Measurements from ENCODE around the gene ITGA8. TPM values are rescaled to one million over a fixed set of nuclear protein-coding genes. Genes with fewer than 3 reads are reported as not detected.

The ITGA8 gene
- total and polyA plus RNA-seq, 2 of the 13 experiments (the other 11 are each of a cell fraction or from before 2014, with no cell fraction given), result not detected

GRCh38 chr10:15472431-15473395 lies 247.0 kb downstream of the ITGA8 start:
- Histone ChIP-seq H3K9me3 (ENCODE audit: low read length) (no peaks in the 10 kb centered on the region), H3K27ac (ENCODE audit: extremely low read length, insufficient read depth, low read length) (no peak overlapping the region), H3K4me3 (replicated peaks in 1 of 3; ENCODE audit: insufficient read depth in 1 of 3, low read depth in 2 of 3, low read length in 3 of 3) (no peak overlapping the region), H3K36me3 (replicated peaks in 1 of 2; ENCODE audit: control insufficient read depth in 1 of 2, insufficient read depth in 2 of 2, low read length in 2 of 2) (no peaks in the 10 kb centered on the region), H3K79me2 (ENCODE audit: insufficient read depth, low read length) (no peaks in the 10 kb centered on the region), H3K4me2 (ENCODE audit: low read depth, low read length) (no peak overlapping the region), H3K9ac (ENCODE audit: insufficient read depth, low read depth, low read length) (no peak overlapping the region), H4K20me1 (ENCODE audit: insufficient read depth, low read length) (no peaks in the 10 kb centered on the region), H3K4me1 (ENCODE audit: insufficient read depth, low read length) (no peaks in the 10 kb centered on the region), H2AFZ (ENCODE audit: low read length) (no peak overlapping the region), H3K27me3 (ENCODE audit: control insufficient read depth in 1 of 2, insufficient read depth in 2 of 2, low read length in 2 of 2) (peaks cover 5 to 27% of the 10 kb centered on the region in 2 experiments; a peak in 4 of 5 replicates)
- no peak for ATAC-seq
- no peak for DNase-seq (ENCODE audit: low spot score)
- 7% methylated on average over 13 of the region's 16 CpGs for WGBS (ENCODE audit: low lambda C conversion rate)
- FAIRE-seq, result no peak
- POLR2A ChIA-PET, result no interaction called here
- intact Hi-C loops (cut with micrococcal nuclease; ENCODE audit: unreplicated experiment) (no loop called here), in situ Hi-C loops (cut with HindIII; ENCODE audit: extremely low pct_ligation_motif_present, low pct_unique_long_range_greater_than_20kb) (no loop called here)
- TF ChIP-seq MLLT10 (CRISPR knock-in tag; IDR thresholded peaks at IDR 0.05) (no peak), IRX3 (CRISPR knock-in tag; IDR thresholded peaks at IDR 0.05; ENCODE audit: borderline replicate concordance, low read depth) (no peak), SMC3 (IDR thresholded peaks at IDR 0.05; ENCODE audit: low read length) (no peak), JDP2 (CRISPR knock-in tag; IDR thresholded peaks at IDR 0.05; ENCODE audit: borderline replicate concordance) (no peak), ZNF644 (CRISPR knock-in tag; IDR thresholded peaks at IDR 0.05; ENCODE audit: low read depth) (no peak), ZNF574 (CRISPR knock-in tag; IDR thresholded peaks at IDR 0.05) (no peak), ZNF512 (CRISPR knock-in tag; IDR thresholded peaks at IDR 0.05) (no peak), ISX (CRISPR knock-in tag; conservative IDR thresholded peaks at IDR 0.05) (no peak), ZNF780A (CRISPR knock-in tag; IDR thresholded peaks at IDR 0.05) (no peak), ATF1 (CRISPR knock-in tag; IDR thresholded peaks at IDR 0.05) (no peak), ZNF407 (CRISPR knock-in tag; IDR thresholded peaks at IDR 0.05; ENCODE audit: not compliant biosample characterization) (no peak)
- BruUV-seq (replicated peaks), result no TSS peak
- CTCF ChIA-PET (ENCODE audit: low intra/inter-chr PET ratio, low total read pairs), result no interaction called here

All from HepG2 (cell line).